ENCODE results near the gene PRPF8. TPM values are rescaled to one million over a fixed set of nuclear protein-coding genes. Genes with fewer than 3 reads are reported as not detected.

Gene PRPF8
- polyA plus RNA-seq, 1 of the 3 experiments (the other 2 are of a cell fraction), result 149 TPM

- POLR2A ChIA-PET, result no interaction called here
- Histone ChIP-seq H3K4me3 (ENCODE audit: low read depth in 2 of 2, low read length in 1 of 2) (peak overlapping the region; percentile 68 to 77), H3K27me3 (ENCODE audit: insufficient read depth) (no peaks in the 10 kb centered on the region), H3K36me3 (replicated peaks in 1 of 2; ENCODE audit: control insufficient read depth in 1 of 2, insufficient read depth in 2 of 2, low read length in 1 of 2) (peaks cover 26 to 31% of the 10 kb centered on the region in 2 experiments), H4K20me1 (ENCODE audit: insufficient read depth) (peaks cover 48% of the 10 kb centered on the region), H3K4me1 (ENCODE audit: control insufficient read depth in 1 of 2, insufficient read depth in 2 of 2, low read depth in 1 of 2, low read length in 1 of 2) (peaks cover 13 to 25% of the 10 kb centered on the region in 2 experiments; a peak in 3 of 4 replicates), H3K4me2 (peak overlapping the region; percentile 88), H3K9me3 (no peaks in the 10 kb centered on the region), H2AFZ (ENCODE audit: low read depth) (no peak overlapping the region), H3K79me2 (ENCODE audit: insufficient read depth) (peaks cover 54% of the 10 kb centered on the region), H3K27ac (ENCODE audit: low read depth in 2 of 2, low read length in 1 of 2) (peak overlapping the region in 1 of 2 experiments; percentile 24; a peak in 2 of 4 replicates), H3F3A (replicated peaks; ENCODE audit: insufficient read depth) (peaks cover 46% of the 10 kb centered on the region), H3K9ac (peak overlapping the region; percentile 60; the same call in 1 of the 2 replicates), H3K9me2 (no peaks in the 10 kb centered on the region)
- DNase-seq, result no peak
- CTCF ChIA-PET, result no interaction called here
- TF ChIP-seq MEF2A (IDR thresholded peaks at IDR 0.05; ENCODE audit: borderline replicate concordance, low read depth) (no peak), FOXJ3 (CRISPR knock-in tag; IDR thresholded peaks at IDR 0.05) (no peak), GATA2 (CRISPR knock-in tag; IDR thresholded peaks at IDR 0.05) (no peak), POLR2AphosphoS5 (IDR thresholded peaks at IDR 0.05; ENCODE audit: low read depth, low read length) (no peak), SMC3 (IDR thresholded peaks at IDR 0.05; ENCODE audit: low read depth, low read length) (no peak), RXRA (IDR thresholded peaks at IDR 0.05; ENCODE audit: borderline replicate concordance, low read depth) (no peak), RFX5 (IDR thresholded peaks at IDR 0.05; ENCODE audit: low read length) (no peak), MXI1 (IDR thresholded peaks at IDR 0.05; ENCODE audit: low read depth, low read length) (no peak), NFIC (IDR thresholded peaks at IDR 0.05; ENCODE audit: borderline replicate concordance) (no peak), FOSL2 (IDR thresholded peaks at IDR 0.05; ENCODE audit: borderline replicate concordance, low read depth) (no peak), FOXM1 (IDR thresholded peaks at IDR 0.05; ENCODE audit: low read depth) (no peak), SIN3A (IDR thresholded peaks at IDR 0.05; ENCODE audit: borderline replicate concordance, low read depth, low read length) (no peak), GABPA (IDR thresholded peaks at IDR 0.05; ENCODE audit: low read depth) (no peak), NRF1 (IDR thresholded peaks at IDR 0.05; ENCODE audit: low read depth, low read length) (no peak), EZH2phosphoT487 (IDR thresholded peaks at IDR 0.05; ENCODE audit: borderline replicate concordance, low read depth) (no peak), JUND (IDR thresholded peaks at IDR 0.05) (no peak)
- TF ChIP-seq, protein P1, sequence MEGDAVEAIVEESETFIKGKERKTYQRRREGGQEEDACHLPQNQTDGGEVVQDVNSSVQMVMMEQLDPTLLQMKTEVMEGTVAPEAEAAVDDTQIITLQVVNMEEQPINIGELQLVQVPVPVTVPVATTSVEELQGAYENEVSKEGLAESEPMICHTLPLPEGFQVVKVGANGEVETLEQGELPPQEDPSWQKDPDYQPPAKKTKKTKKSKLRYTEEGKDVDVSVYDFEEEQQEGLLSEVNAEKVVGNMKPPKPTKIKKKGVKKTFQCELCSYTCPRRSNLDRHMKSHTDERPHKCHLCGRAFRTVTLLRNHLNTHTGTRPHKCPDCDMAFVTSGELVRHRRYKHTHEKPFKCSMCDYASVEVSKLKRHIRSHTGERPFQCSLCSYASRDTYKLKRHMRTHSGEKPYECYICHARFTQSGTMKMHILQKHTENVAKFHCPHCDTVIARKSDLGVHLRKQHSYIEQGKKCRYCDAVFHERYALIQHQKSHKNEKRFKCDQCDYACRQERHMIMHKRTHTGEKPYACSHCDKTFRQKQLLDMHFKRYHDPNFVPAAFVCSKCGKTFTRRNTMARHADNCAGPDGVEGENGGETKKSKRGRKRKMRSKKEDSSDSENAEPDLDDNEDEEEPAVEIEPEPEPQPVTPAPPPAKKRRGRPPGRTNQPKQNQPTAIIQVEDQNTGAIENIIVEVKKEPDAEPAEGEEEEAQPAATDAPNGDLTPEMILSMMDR (IDR thresholded peaks at IDR 0.05), result no peak
- TF ChIP-seq, protein P2, sequence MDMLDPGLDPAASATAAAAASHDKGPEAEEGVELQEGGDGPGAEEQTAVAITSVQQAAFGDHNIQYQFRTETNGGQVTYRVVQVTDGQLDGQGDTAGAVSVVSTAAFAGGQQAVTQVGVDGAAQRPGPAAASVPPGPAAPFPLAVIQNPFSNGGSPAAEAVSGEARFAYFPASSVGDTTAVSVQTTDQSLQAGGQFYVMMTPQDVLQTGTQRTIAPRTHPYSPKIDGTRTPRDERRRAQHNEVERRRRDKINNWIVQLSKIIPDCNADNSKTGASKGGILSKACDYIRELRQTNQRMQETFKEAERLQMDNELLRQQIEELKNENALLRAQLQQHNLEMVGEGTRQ (IDR thresholded peaks at IDR 0.05; ENCODE audit: borderline replicate concordance, low read depth, low read length), result no peak
- TF ChIP-seq, protein P3, sequence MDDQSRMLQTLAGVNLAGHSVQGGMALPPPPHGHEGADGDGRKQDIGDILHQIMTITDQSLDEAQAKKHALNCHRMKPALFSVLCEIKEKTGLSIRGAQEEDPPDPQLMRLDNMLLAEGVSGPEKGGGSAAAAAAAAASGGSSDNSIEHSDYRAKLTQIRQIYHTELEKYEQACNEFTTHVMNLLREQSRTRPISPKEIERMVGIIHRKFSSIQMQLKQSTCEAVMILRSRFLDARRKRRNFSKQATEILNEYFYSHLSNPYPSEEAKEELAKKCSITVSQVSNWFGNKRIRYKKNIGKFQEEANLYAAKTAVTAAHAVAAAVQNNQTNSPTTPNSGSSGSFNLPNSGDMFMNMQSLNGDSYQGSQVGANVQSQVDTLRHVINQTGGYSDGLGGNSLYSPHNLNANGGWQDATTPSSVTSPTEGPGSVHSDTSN (IDR thresholded peaks at IDR 0.05), result no peak
- 82% methylated on average over 14 of the region's 14 CpGs for WGBS (ENCODE audit: low lambda C conversion rate)
Observed at GRCh38 chr17:1710807-1711553, 26.3 kb upstream of the PRPF8 start.
